ENCODE measurements around the gene PRSS12.

The PRSS12 gene

GRCh38 chr4:118372251-118372650, 19.4 kb upstream of the PRSS12 start:
- no peaks in the 10 kb centered on the region for H3K36me3 Mint-ChIP-seq
- H3K27ac Mint-ChIP-seq: no peak overlapping the region
- DNase-seq (ENCODE audit: low spot score in 2 of 2) (no peak), ATAC-seq (no peak)
- H3K4me3 Mint-ChIP-seq: no peak overlapping the region
- H3K4me1 Mint-ChIP-seq: no peaks in the 10 kb centered on the region
- H3K9me3 Mint-ChIP-seq: peaks cover 3% of the 10 kb centered on the region

- Mint-ChIP-seq H3K4me3 (no peak overlapping the region), H3K4me1 (no peaks in the 10 kb centered on the region), H3K27ac (no peak overlapping the region), H3K9me3 (peaks cover 3% of the 10 kb centered on the region), H3K36me3 (no peaks in the 10 kb centered on the region)
- no peak for ATAC-seq
- no peak for DNase-seq (ENCODE audit: low spot score in 2 of 2)
Measured at GRCh38 chr4:118369231-118369630, 16.4 kb upstream of the PRSS12 start.

- no peak overlapping the region for H3K27ac Mint-ChIP-seq
- DNase-seq (ENCODE audit: low spot score in 2 of 2): no peak
- no peak for ATAC-seq
- H3K4me1 Mint-ChIP-seq: no peaks in the 10 kb centered on the region
- H3K9me3 Mint-ChIP-seq: peaks cover 3% of the 10 kb centered on the region
- no peaks in the 10 kb centered on the region for H3K36me3 Mint-ChIP-seq
- no peak overlapping the region for H3K4me3 Mint-ChIP-seq
Measured at GRCh38 chr4:118367872-118368271, 15.1 kb upstream of the PRSS12 start.

- no peak overlapping the region for H3K27ac Mint-ChIP-seq
- no peaks in the 10 kb centered on the region for H3K4me1 Mint-ChIP-seq
- no peak for DNase-seq (ENCODE audit: low spot score in 2 of 2)
- H3K36me3 Mint-ChIP-seq: no peaks in the 10 kb centered on the region
- H3K4me3 Mint-ChIP-seq: no peak overlapping the region
- ATAC-seq: no peak
- peaks cover 3% of the 10 kb centered on the region for H3K9me3 Mint-ChIP-seq
Measured at GRCh38 chr4:118367361-118367760, 14.6 kb upstream of the PRSS12 start.

GRCh38 chr4:118363166-118363565, 10.4 kb upstream of the PRSS12 start:
- Mint-ChIP-seq H3K27ac (no peak overlapping the region), H3K4me3 (no peak overlapping the region), H3K4me1 (no peaks in the 10 kb centered on the region), H3K9me3 (no peaks in the 10 kb centered on the region), H3K36me3 (no peaks in the 10 kb centered on the region)
- ATAC-seq: no peak
- no peak for DNase-seq (ENCODE audit: low spot score in 2 of 2)

- no peaks in the 10 kb centered on the region for H3K9me3 Mint-ChIP-seq
- H3K27ac Mint-ChIP-seq: no peak overlapping the region
- DNase-seq (ENCODE audit: low spot score in 2 of 2) (no peak), ATAC-seq (no peak)
- no peaks in the 10 kb centered on the region for H3K4me1 Mint-ChIP-seq
- H3K4me3 Mint-ChIP-seq: no peak overlapping the region
- no peaks in the 10 kb centered on the region for H3K36me3 Mint-ChIP-seq
Measured at GRCh38 chr4:118361192-118361591, 8.4 kb upstream of the PRSS12 start.

GRCh38 chr4:118360106-118360505, 7.3 kb upstream of the PRSS12 start:
- Mint-ChIP-seq H3K4me1 (no peaks in the 10 kb centered on the region), H3K27ac (no peak overlapping the region), H3K4me3 (no peak overlapping the region), H3K9me3 (no peaks in the 10 kb centered on the region), H3K36me3 (no peaks in the 10 kb centered on the region)
- ATAC-seq (no peak), DNase-seq (ENCODE audit: low spot score in 2 of 2) (no peak)

GRCh38 chr4:118357601-118358000, 4.8 kb upstream of the PRSS12 start:
- H3K4me1 Mint-ChIP-seq: peaks cover 7% of the 10 kb centered on the region
- DNase-seq (ENCODE audit: low spot score in 2 of 2) (no peak), ATAC-seq (no peak)
- H3K36me3 Mint-ChIP-seq: no peaks in the 10 kb centered on the region
- no peak overlapping the region for H3K27ac Mint-ChIP-seq
- H3K4me3 Mint-ChIP-seq: no peak overlapping the region
- H3K9me3 Mint-ChIP-seq: no peaks in the 10 kb centered on the region

GRCh38 chr4:118356731-118357130, 3.9 kb upstream of the PRSS12 start:
- no peak for ATAC-seq
- Mint-ChIP-seq H3K9me3 (no peaks in the 10 kb centered on the region), H3K27ac (no peak overlapping the region), H3K4me1 (peaks cover 11% of the 10 kb centered on the region), H3K36me3 (no peaks in the 10 kb centered on the region), H3K4me3 (no peak overlapping the region)
- DNase-seq (ENCODE audit: low spot score in 2 of 2): no peak

- Mint-ChIP-seq H3K4me3 (no peak overlapping the region), H3K36me3 (no peaks in the 10 kb centered on the region), H3K27ac (no peak overlapping the region), H3K4me1 (peaks cover 12% of the 10 kb centered on the region), H3K9me3 (no peaks in the 10 kb centered on the region)
- DNase-seq (ENCODE audit: low spot score in 2 of 2) (no peak), ATAC-seq (no peak)
Measured at GRCh38 chr4:118356111-118356510, 3.3 kb upstream of the PRSS12 start.

- no peak overlapping the region for H3K27ac Mint-ChIP-seq
- no peaks in the 10 kb centered on the region for H3K36me3 Mint-ChIP-seq
- no peak for DNase-seq (ENCODE audit: low spot score in 2 of 2)
- no peaks in the 10 kb centered on the region for H3K9me3 Mint-ChIP-seq
- peaks cover 12% of the 10 kb centered on the region for H3K4me1 Mint-ChIP-seq
- ATAC-seq: no peak
- H3K4me3 Mint-ChIP-seq: no peak overlapping the region
Measured at GRCh38 chr4:118354913-118355312, 2.1 kb upstream of the PRSS12 start.

GRCh38 chr4:118353534-118354030, 779 bp upstream of the PRSS12 start:
- H3K9me3 Mint-ChIP-seq: no peaks in the 10 kb centered on the region
- DNase-seq (ENCODE audit: low spot score in 2 of 2): no peak
- peak overlapping the region; percentile 69 for H3K4me3 Mint-ChIP-seq
- H3K4me1 Mint-ChIP-seq: peaks cover 12% of the 10 kb centered on the region
- ATAC-seq: no peak
- no peak overlapping the region for H3K27ac Mint-ChIP-seq
- no peaks in the 10 kb centered on the region for H3K36me3 Mint-ChIP-seq

GRCh38 chr4:118351851-118352827, 664 bp downstream of the PRSS12 start:
- Mint-ChIP-seq H3K36me3 (no peaks in the 10 kb centered on the region), H3K27ac (no peak overlapping the region), H3K9me3 (no peaks in the 10 kb centered on the region), H3K4me1 (peaks cover 12% of the 10 kb centered on the region), H3K4me3 (peak overlapping the region; percentile 69)
- DNase-seq (ENCODE audit: low spot score in 2 of 2) (peak in 1 of 2 donors; percentile 49), ATAC-seq (peak; percentile 43)

- Mint-ChIP-seq H3K36me3 (no peaks in the 10 kb centered on the region), H3K4me3 (no peak overlapping the region), H3K4me1 (peaks cover 12% of the 10 kb centered on the region)
Measured at GRCh38 chr4:118350961-118351360, 1.8 kb downstream of the PRSS12 start.

GRCh38 chr4:118348886-118349285, 3.9 kb downstream of the PRSS12 start:
- Mint-ChIP-seq H3K27ac (no peak overlapping the region), H3K4me3 (no peak overlapping the region), H3K9me3 (no peaks in the 10 kb centered on the region), H3K36me3 (no peaks in the 10 kb centered on the region), H3K4me1 (peaks cover 12% of the 10 kb centered on the region)
- DNase-seq (ENCODE audit: low spot score in 2 of 2) (no peak), ATAC-seq (no peak)

More at GRCh38 chr4:118350961-118351360, 1.8 kb downstream of the PRSS12 start:
- no peak overlapping the region for H3K27ac Mint-ChIP-seq
- H3K9me3 Mint-ChIP-seq: no peaks in the 10 kb centered on the region
- no peak for ATAC-seq
- DNase-seq (ENCODE audit: low spot score in 2 of 2): no peak

GRCh38 chr4:118346495-118346894, 6.3 kb downstream of the PRSS12 start:
- Mint-ChIP-seq H3K36me3 (no peaks in the 10 kb centered on the region), H3K27ac (no peak overlapping the region), H3K4me3 (no peak overlapping the region), H3K9me3 (no peaks in the 10 kb centered on the region), H3K4me1 (no peaks in the 10 kb centered on the region)
- DNase-seq (ENCODE audit: low spot score in 2 of 2) (no peak), ATAC-seq (no peak)

Measured in stimulated activated effector memory CD8-positive, alpha-beta T cell treated with anti-CD3 and anti-CD28 coated beads, Interleukin-12 subunit alpha, Interleukin-12 subunit beta, amount 100 ng/mL, for 72 hours (primary cell).